ENCODE results near the gene ZNF598. TPM values are rescaled to one million over a fixed set of nuclear protein-coding genes. Genes with fewer than 3 reads are reported as not detected.
A peak's percentile ranks its signal among the peaks of the same experiment; 100 is the strongest.

ZNF598 gene
- total RNA-seq, 1 experiment from 2014 or later = 70.9 TPM

GRCh38 chr16:1965396-1966001 is 44.1 kb downstream of the ZNF598 start:
- Mint-ChIP-seq H3K36me3 (ENCODE audit: insufficient read depth in 1 of 3, low read depth in 3 of 3) (peaks cover 27 to 39% (median 33%) of the 10 kb centered on the region in 3 experiments), H3K4me3 (peak overlapping the region; percentile 95 to 97), H3K9me3 (peaks cover 0 to 3% of the 10 kb centered on the region in 2 experiments; a peak in 3 of 5 replicates), H3K27ac (peak overlapping the region; percentile 87 to 97 (median 88); a peak in 6 of 7 replicates), H3K27me3 (ENCODE audit: low read depth) (peaks cover 3% of the 10 kb centered on the region), H3K4me1 (peaks cover 27 to 40% of the 10 kb centered on the region in 2 experiments)
- H2AFZ ChIP-seq (ENCODE audit: low read length) = no peak overlapping the region
- H3K18ac ChIP-seq (ENCODE audit: insufficient read length, low read depth, low read length) = peak overlapping the region; percentile 68
- no peak for TF ChIP-seq CTCF (conservative IDR thresholded peaks at IDR 0.05)
- peak overlapping the region; percentile 97 for H3K4me2 ChIP-seq (ENCODE audit: insufficient read depth, insufficient read length, low read length)
- H2AK5ac ChIP-seq (ENCODE audit: insufficient read length, low read length) = no peak overlapping the region
- no peak overlapping the region for H4K8ac ChIP-seq (replicated peaks; ENCODE audit: insufficient read length, low read depth, low read length)
- H3K9me3 ChIP-seq (ENCODE audit: control insufficient read depth, low read depth, low read length) = no peaks in the 10 kb centered on the region
- no peak overlapping the region for H4K5ac ChIP-seq (ENCODE audit: insufficient read length, low read depth, low read length)
- DNase-seq = no peak
- H2BK120ac ChIP-seq (ENCODE audit: low read depth, low read length, poor library complexity, severe bottlenecking) = no peak overlapping the region
- H2BK15ac ChIP-seq (ENCODE audit: low read depth, low read length) = no peak overlapping the region
- H2BK20ac ChIP-seq (ENCODE audit: low read depth, low read length, poor library complexity, severe bottlenecking) = no peak overlapping the region
- peak overlapping the region; percentile 72 for H3K14ac ChIP-seq (ENCODE audit: insufficient read depth, low read length)
- no peak overlapping the region for H3K27ac ChIP-seq (ENCODE audit: insufficient read length, low read depth, low read length)
- H4K20me1 ChIP-seq (ENCODE audit: control insufficient read depth, insufficient read depth, insufficient read length) = no peaks in the 10 kb centered on the region
- H3K79me2 ChIP-seq (ENCODE audit: insufficient read depth, low read length) = peaks cover 18% of the 10 kb centered on the region
- H4K91ac ChIP-seq (ENCODE audit: insufficient read length, low read depth, low read length) = peak overlapping the region; percentile 66
- H2BK5ac ChIP-seq (ENCODE audit: insufficient read length, low read length) = no peak overlapping the region
- no peak overlapping the region for H3K56ac ChIP-seq (ENCODE audit: insufficient read length, low read depth, low read length)
- H3K27me3 ChIP-seq (ENCODE audit: insufficient read depth, low read length) = no peaks in the 10 kb centered on the region
- no CpG with 5 or more reads among the region's 24 CpGs for WGBS (ENCODE audit: extremely low coverage, insufficient read length, low lambda C conversion rate)
- H3K4me1 ChIP-seq (ENCODE audit: insufficient read depth, low read length) = no peaks in the 10 kb centered on the region
- H3K79me1 ChIP-seq (ENCODE audit: insufficient read depth, low read depth, low read length, poor library complexity, severe bottlenecking) = no peaks in the 10 kb centered on the region
- peak overlapping the region; percentile 88 for H3K9ac ChIP-seq (ENCODE audit: extremely low read depth, insufficient read length, low read length)
- H3K23me2 ChIP-seq (ENCODE audit: insufficient read length, low read depth, low read length, poor library complexity, severe bottlenecking) = peaks cover 16% of the 10 kb centered on the region
- no peak overlapping the region for H3K23ac ChIP-seq (ENCODE audit: insufficient read length, low read depth, low read length)
- no peak overlapping the region; the same call in 1 of the 2 replicates for H3K4ac ChIP-seq (ENCODE audit: low read depth, low read length)
- no peak overlapping the region for H3T11ph ChIP-seq (ENCODE audit: low read length)
- no peak overlapping the region for H2BK12ac ChIP-seq (ENCODE audit: insufficient read length, low read depth, low read length)
